PC-3 (cell line): ENCODE measurements around the gene CACNA1I. TPM values are rescaled to one million over a fixed set of nuclear protein-coding genes. Genes with fewer than 3 reads are reported as not detected.
A peak's percentile ranks its signal among the peaks of the same experiment; 100 is the strongest.

Experiments
- ATAC-seq: fragments of 200-7000 bp; cut with Tn5 transposase; 2 replicates; pipeline ENCODE4 v1.9.1; 2020; ENCODE audit warnings: mild to moderate bottlenecking, moderate library complexity
- BruUV-seq: library from RNA; stranded (reverse); fragments of 400-500 nt; replicated peaks from 2 replicates; lab custom pipeline; 2021; lab: Mats Ljungman, UMichigan
- CTCF ChIA-PET: fragments of 300-600 bp; sonication (Branson Sonifier 250); formaldehyde crosslinking; loops from one replicate; lab custom pipeline; 2022; ENCODE audit warnings: antibody characterized with exemption; lab: Charles Lee
- POLR2A ChIA-PET: fragments of 300-600 bp; sonication (Branson Sonifier 250); formaldehyde crosslinking; loops from one replicate; lab custom pipeline; 2022; ENCODE audit warnings: antibody characterized with exemption; ENCODE audit not compliant: unreplicated experiment; lab: Charles Lee
- DNase-seq: peaks from one replicate; pipeline ENCODE4 v3.0.0-alpha.2; 2015
- H2AFZ ChIP-seq: fragments of 300-600 bp; sonication (generic); 2 replicates; pipeline ENCODE4 v1.6.0; 2016; ENCODE audit warnings: antibody characterized with exemption, low read length
- H3F3A ChIP-seq: fragments of 300-600 bp; sonication (generic); one replicate; pipeline ENCODE4 v1.6.0; 2017; ENCODE audit warnings: antibody characterized with exemption, low read length, control low read depth, mild to moderate bottlenecking; ENCODE audit not compliant: unreplicated experiment
- H3K27ac ChIP-seq: fragments of 300-600 bp; sonication (generic); 2 replicates; pipeline ENCODE4 v1.5.1; 2016; ENCODE audit warnings: mild to moderate bottlenecking, low read length
- H3K27me3 ChIP-seq: fragments of 300-600 bp; sonication (generic); 2 replicates; pipeline ENCODE4 v1.6.1; 2016; ENCODE audit warnings: low read length, mixed read lengths
- H3K36me3 ChIP-seq: fragments of 300-600 bp; sonication (generic); 2 replicates; pipeline ENCODE4 v1.6.1; 2016; ENCODE audit warnings: low read depth, mixed run types, low read length, mixed read lengths
- H3K4me1 ChIP-seq: fragments of 300-600 bp; sonication (generic); 2 replicates; pipeline ENCODE4 v1.5.1; 2016; ENCODE audit warnings: low read length; ENCODE audit not compliant: insufficient read depth
- H3K4me2 ChIP-seq: fragments of 300-600 bp; sonication (generic); 2 replicates; pipeline ENCODE4 v1.6.0; 2016; ENCODE audit warnings: low read length
- H3K4me3 ChIP-seq: fragments of 300-600 bp; sonication (generic); 2 replicates; pipeline ENCODE4 v1.5.1; 2016; ENCODE audit warnings: mild to moderate bottlenecking, low read length, mixed read lengths
- H3K79me2 ChIP-seq: fragments of 300-600 bp; sonication (generic); 2 replicates; pipeline ENCODE4 v1.6.1; 2017; ENCODE audit warnings: low read length, mixed read lengths
- H3K9ac ChIP-seq: fragments of 300-600 bp; sonication (generic); 2 replicates; pipeline ENCODE4 v1.6.0; 2016; ENCODE audit warnings: mild to moderate bottlenecking, low read length
- H3K9me2 ChIP-seq: fragments of 300-600 bp; sonication (generic); replicated peaks from 2 replicates; pipeline ENCODE4 v1.6.1; 2016; ENCODE audit warnings: mixed run types, low read length, mixed read lengths
- H3K9me3 ChIP-seq: fragments of 300-600 bp; sonication (generic); 2 replicates; pipeline ENCODE4 v1.6.1; 2016; ENCODE audit warnings: low read length, mixed read lengths
- H4K20me1 ChIP-seq: fragments of 300-600 bp; sonication (generic); 2 replicates; pipeline ENCODE4 v1.6.1; 2016; ENCODE audit warnings: low read length, mixed read lengths
- CTCF ChIP-seq: fragments of 300-600 bp; sonication (generic); conservative IDR thresholded peaks from 2 replicates; pipeline ENCODE4 v1.5.1; 2017; ENCODE audit warnings: antibody characterized with exemption, low read depth, mild to moderate bottlenecking, low read length
- EZH2 ChIP-seq: fragments of 300-600 bp; sonication (generic); IDR thresholded peaks from one replicate; pipeline ENCODE4 v1.6.1; 2017; ENCODE audit warnings: antibody characterized with exemption, mild to moderate bottlenecking, low read length; ENCODE audit not compliant: unreplicated experiment
- EZH2phosphoT487 ChIP-seq: fragments of 300-600 bp; sonication (generic); IDR thresholded peaks from 2 replicates; pipeline ENCODE4 v1.6.1; 2018; ENCODE audit warnings: mild to moderate bottlenecking, antibody characterized with exemption, low read length, borderline replicate concordance
- intact Hi-C: fragments of 100-400 bp; cut with micrococcal nuclease; formaldehyde crosslinking; loops from 2 replicates; pipeline ENCODE4 v1.9.0; 2023
- total RNA-seq: library from RNA; depleted of rRNA; stranded (reverse); fragments of >200 nt; gene quantifications from 2 replicates; pipeline ENCODE4 v1.2.3, GENCODE V29; 2014

The CACNA1I gene
- total RNA-seq, 1 experiment from 2014 or later = not detected

DNA sequence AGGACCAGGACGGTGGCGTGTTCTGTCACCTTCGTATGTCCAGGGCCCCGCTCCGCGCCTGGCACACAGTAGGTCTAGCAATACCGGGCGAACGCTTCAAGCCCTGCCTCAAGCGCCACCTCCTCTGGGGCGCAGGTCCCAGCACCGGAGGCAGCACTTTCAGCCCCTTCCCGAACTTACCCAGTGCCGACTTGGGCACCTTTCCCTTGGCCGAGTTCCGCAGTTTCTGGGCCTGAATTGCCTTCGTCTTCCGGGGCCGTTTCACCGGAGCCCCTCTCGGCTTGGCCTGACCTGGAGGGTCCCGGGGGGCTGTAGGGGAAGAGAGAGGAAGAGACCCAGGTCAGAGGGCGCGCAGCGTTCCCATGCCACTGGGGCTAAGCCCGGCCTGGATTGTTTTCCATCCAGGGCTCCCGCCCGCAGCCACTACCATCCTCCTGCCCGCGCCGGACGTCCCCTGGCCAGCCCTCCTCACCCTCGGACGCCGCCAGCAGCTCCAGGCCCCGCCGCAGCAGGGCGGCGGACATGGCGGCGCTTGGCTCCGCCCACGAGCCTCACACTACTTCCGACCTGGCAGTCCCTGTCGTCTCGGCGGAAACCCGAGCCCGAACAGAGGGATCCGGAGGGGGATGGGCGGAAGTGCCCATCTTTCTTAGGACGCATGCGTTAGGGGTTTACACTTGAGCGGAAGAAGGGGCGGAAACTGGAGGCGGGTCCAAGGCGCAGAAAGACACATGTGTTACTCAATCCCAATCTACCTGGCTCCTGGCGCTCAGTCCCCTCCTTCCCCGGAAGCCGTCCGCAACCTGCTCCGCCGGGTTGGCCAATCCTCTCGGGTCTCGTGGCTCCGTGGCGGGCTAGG is 38.1 kb upstream of the CACNA1I start, which contains the start of gene RPS19BP1:
RPS19BP1 (minus strand) TSS at position 534 of the 859 bp plus-strand sequence; CDS start at position 524, 10 bp downstream.
- no TSS peak for BruUV-seq
- H3K4me1 ChIP-seq = peaks cover 24% of the 10 kb centered on the region

GRCh38 chr22:39534092-39534506 is 36.5 kb upstream of the CACNA1I start:
- POLR2A ChIA-PET = no interaction called here
- CTCF ChIA-PET = interaction anchor here (0.6 to 1.3 kb wide), 3 partner anchors 134 to 490 kb away, joined by 3 to 6 read pairs (median 5); partner anchors contain the start of gene TAB1
- intact Hi-C loops = loop anchor here (5.0 kb wide), 3 partner anchors 37 to 508 kb away; no protein-coding TSS in a partner anchor

More for the DNA sequence above, 38.1 kb upstream of the CACNA1I start, which contains the start of gene RPS19BP1:
- DNase-seq = peak; percentile 98
- Histone ChIP-seq H2AFZ (peak within 1 kb of the TSS; percentile 79), H3K9me2 (no peaks in the 10 kb centered on the region), H3K36me3 (no peaks in the 10 kb centered on the region; the same call in 1 of the 2 replicates), H3F3A (no peaks in the 10 kb centered on the region), H3K4me2 (peak within 1 kb of the TSS; percentile 86), H3K27me3 (no peaks in the 10 kb centered on the region), H3K27ac (peak within 1 kb of the TSS; percentile 42), H3K79me2 (peaks cover 26% of the 10 kb centered on the region), H3K9me3 (no peaks in the 10 kb centered on the region), H3K4me3 (peak within 1 kb of the TSS; percentile 90), H4K20me1 (peaks cover 8% of the 10 kb centered on the region), H3K9ac (peak within 1 kb of the TSS; percentile 94)
- ATAC-seq = peak; percentile 78
- ChIA-PET CTCF (no interaction called here), POLR2A (no interaction called here)
- no peak for TF ChIP-seq EZH2phosphoT487
- no peak for TF ChIP-seq CTCF
- TF ChIP-seq EZH2 = no peak
- intact Hi-C loops = loop anchor here (5.0 kb wide), 3 partner anchors 35 to 510 kb away; no protein-coding TSS in a partner anchor

DNA sequence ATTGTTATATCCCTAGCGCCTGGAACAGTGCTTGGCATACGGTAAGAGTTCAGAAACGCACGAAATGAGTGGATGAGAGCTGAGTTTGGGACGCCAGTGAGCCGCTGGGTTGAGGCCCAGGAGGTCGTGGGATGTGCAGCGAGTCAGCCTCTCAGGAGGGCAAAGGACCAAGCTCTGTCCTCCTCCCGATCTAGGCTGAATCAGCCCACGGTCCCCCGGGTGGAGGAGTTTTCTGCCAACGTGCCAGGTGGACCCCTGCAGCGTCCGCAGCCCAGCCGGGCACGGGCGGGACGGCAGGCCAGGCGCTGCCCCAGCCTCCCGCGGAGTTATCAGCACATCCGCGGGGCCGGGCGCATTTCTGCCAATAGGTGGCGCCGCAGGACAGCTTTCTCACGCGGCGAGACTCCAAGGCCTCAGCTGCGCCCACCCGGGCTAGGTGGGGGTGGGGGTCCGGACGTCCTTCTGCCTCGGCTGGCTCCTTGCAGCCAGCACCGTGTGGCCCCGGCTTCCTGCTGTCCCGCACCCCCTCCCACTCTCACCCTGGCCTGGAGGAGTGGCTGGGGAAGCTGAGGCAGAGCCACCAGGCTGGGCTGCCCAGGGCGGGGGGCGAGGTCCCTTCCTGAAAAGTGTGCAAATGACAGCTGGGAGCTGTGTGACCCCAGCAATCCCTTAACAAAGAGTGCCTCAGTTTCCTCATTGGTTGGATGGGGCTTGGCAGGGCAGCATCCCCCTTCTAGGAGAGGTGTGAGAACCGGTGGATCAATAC is 35.8 kb upstream of the CACNA1I start:
- H3K4me3 ChIP-seq = peak overlapping the region; percentile 42; the same call in 1 of the 2 replicates
- DNase-seq = peak; percentile 71
- H3K27ac ChIP-seq = no peak overlapping the region

More at GRCh38 chr22:39534092-39534506, 36.5 kb upstream of the CACNA1I start:
- H3K79me2 ChIP-seq = peaks cover 26% of the 10 kb centered on the region
- no peaks in the 10 kb centered on the region for H3K27me3 ChIP-seq
- no peak overlapping the region for H3K27ac ChIP-seq
- H2AFZ ChIP-seq = peak overlapping the region; percentile 88
- H3K4me2 ChIP-seq = peak overlapping the region; percentile 81
- BruUV-seq = no TSS peak
- H3K9me2 ChIP-seq = no peaks in the 10 kb centered on the region
- DNase-seq = no peak
- no peak overlapping the region for H3K9ac ChIP-seq
- no peaks in the 10 kb centered on the region for H3K9me3 ChIP-seq
- no peaks in the 10 kb centered on the region; the same call in 1 of the 2 replicates for H3K36me3 ChIP-seq
- H3K4me1 ChIP-seq = peaks cover 16% of the 10 kb centered on the region
- no peaks in the 10 kb centered on the region for H3F3A ChIP-seq
- TF ChIP-seq EZH2phosphoT487 = no peak
- ATAC-seq = no peak
- H4K20me1 ChIP-seq = no peaks in the 10 kb centered on the region
- no peak overlapping the region; the same call in 1 of the 2 replicates for H3K4me3 ChIP-seq

More for the DNA sequence above, 35.8 kb upstream of the CACNA1I start:
- peak; percentile 44 for ATAC-seq
- H3K9me3 ChIP-seq = no peaks in the 10 kb centered on the region
- H3F3A ChIP-seq = no peaks in the 10 kb centered on the region
- no peaks in the 10 kb centered on the region; the same call in 1 of the 2 replicates for H3K36me3 ChIP-seq
- POLR2A ChIA-PET = no interaction called here
- no peak overlapping the region for H3K9ac ChIP-seq
- intact Hi-C loops = loop anchor here (5.0 kb wide), 3 partner anchors 37 to 508 kb away; no protein-coding TSS in a partner anchor
- H3K27me3 ChIP-seq = no peaks in the 10 kb centered on the region
- H3K9me2 ChIP-seq = no peaks in the 10 kb centered on the region
- peak overlapping the region; percentile 81 for H3K4me2 ChIP-seq
- H2AFZ ChIP-seq = peak overlapping the region; percentile 88
- CTCF ChIA-PET = interaction anchor here (0.6 to 1.3 kb wide), 2 partner anchors 400 to 490 kb away, joined by 3 to 6 read pairs; no protein-coding TSS in a partner anchor
- peaks cover 26% of the 10 kb centered on the region for H3K79me2 ChIP-seq
- TF ChIP-seq CTCF (peak; percentile 82), EZH2phosphoT487 (no peak)
- H3K4me1 ChIP-seq = peaks cover 16% of the 10 kb centered on the region
- H4K20me1 ChIP-seq = no peaks in the 10 kb centered on the region
- BruUV-seq = no TSS peak
